ENCODE results near the gene HIGD1B.

GRCh38 chr17:44865931-44866330 lies 18.2 kb downstream of the HIGD1B start:
- no peak for TF ChIP-seq CTCF (IDR thresholded peaks at IDR 0.05)
- no peak for TF ChIP-seq POLR2A (IDR thresholded peaks at IDR 0.05)

Measured in body of pancreas (tissue), 4 donors.